ENCODE data around the gene NR5A1. TPM values are rescaled to one million over a fixed set of nuclear protein-coding genes. Genes with fewer than 3 reads are reported as not detected.

Gene NR5A1
- total RNA-seq, 4 donors from 2014 or later: not detected

DNA sequence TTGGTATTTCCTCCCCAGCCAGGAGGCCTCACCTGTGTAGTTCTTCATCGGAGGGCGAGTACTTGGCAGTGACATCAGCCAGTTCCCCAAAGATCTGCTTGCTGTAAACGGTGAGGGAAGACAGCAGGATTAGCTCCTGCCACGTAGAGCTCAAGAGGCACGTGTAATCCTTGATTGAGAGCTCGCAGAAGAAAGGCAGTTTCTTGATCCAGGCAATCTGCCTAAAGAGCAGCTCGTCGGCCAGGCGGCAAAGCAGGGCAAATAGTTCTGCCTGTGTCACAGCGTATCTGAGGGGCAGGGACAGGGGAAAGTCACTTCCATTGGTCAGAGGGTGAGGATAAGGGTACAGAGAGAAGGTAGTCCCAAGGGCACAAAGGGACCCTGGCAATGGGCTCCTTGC is 28.6 kb upstream of the NR5A1 start:
- Histone ChIP-seq H3K9me3 (no peaks in the 10 kb centered on the region), H3K27ac (no peak overlapping the region), H3K4me3 (no peak overlapping the region), H3K27me3 (no peaks in the 10 kb centered on the region), H3K36me3 (no peaks in the 10 kb centered on the region), H3K4me1 (peaks cover 5% of the 10 kb centered on the region)
- TF ChIP-seq, protein P1, sequence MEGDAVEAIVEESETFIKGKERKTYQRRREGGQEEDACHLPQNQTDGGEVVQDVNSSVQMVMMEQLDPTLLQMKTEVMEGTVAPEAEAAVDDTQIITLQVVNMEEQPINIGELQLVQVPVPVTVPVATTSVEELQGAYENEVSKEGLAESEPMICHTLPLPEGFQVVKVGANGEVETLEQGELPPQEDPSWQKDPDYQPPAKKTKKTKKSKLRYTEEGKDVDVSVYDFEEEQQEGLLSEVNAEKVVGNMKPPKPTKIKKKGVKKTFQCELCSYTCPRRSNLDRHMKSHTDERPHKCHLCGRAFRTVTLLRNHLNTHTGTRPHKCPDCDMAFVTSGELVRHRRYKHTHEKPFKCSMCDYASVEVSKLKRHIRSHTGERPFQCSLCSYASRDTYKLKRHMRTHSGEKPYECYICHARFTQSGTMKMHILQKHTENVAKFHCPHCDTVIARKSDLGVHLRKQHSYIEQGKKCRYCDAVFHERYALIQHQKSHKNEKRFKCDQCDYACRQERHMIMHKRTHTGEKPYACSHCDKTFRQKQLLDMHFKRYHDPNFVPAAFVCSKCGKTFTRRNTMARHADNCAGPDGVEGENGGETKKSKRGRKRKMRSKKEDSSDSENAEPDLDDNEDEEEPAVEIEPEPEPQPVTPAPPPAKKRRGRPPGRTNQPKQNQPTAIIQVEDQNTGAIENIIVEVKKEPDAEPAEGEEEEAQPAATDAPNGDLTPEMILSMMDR (IDR thresholded peaks at IDR 0.05): no peak
- TF ChIP-seq EP300 (IDR thresholded peaks at IDR 0.05) (no peak), POLR2AphosphoS5 (IDR thresholded peaks at IDR 0.05) (no peak), POLR2A (IDR thresholded peaks at IDR 0.05) (no peak)
- 95% methylated on average over 10 of the region's 10 CpGs for WGBS
- DNase-seq (ENCODE audit: low spot score in 2 of 2): no peak

DNA sequence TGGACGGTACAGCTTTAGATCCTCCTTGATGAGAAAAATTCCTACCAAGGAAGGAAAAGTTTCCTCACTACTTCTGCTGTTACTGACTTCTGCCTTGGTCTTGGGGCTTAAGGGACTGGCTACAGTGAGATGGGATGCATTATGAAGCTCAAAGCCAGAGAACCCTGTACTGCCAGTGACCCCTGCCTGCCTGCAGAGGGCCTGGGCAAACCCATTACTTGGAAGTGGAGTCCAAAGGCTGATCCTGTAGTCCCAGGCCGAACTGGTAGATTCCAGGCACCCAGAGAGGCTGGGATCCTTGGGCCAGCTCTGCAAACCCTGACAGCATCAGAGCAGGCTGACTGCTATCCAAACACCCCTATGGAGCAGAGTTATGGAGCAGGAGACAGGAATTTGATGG is 25.7 kb upstream of the NR5A1 start:
- TF ChIP-seq POLR2A (IDR thresholded peaks at IDR 0.05): no peak
- TF ChIP-seq, protein P1 (IDR thresholded peaks at IDR 0.05): no peak
- TF ChIP-seq EP300 (IDR thresholded peaks at IDR 0.05): no peak
- no peak for TF ChIP-seq POLR2AphosphoS5 (IDR thresholded peaks at IDR 0.05)
- H3K27me3 ChIP-seq: no peaks in the 10 kb centered on the region
- DNase-seq (ENCODE audit: low spot score in 2 of 2): no peak
- no peak overlapping the region for H3K27ac ChIP-seq
- WGBS: 85% methylated on average over 2 of the region's 2 CpGs
- no peaks in the 10 kb centered on the region for H3K36me3 ChIP-seq
- no peak overlapping the region for H3K4me3 ChIP-seq
- H3K4me1 ChIP-seq: peaks cover 5% of the 10 kb centered on the region
- no peaks in the 10 kb centered on the region for H3K9me3 ChIP-seq

DNA sequence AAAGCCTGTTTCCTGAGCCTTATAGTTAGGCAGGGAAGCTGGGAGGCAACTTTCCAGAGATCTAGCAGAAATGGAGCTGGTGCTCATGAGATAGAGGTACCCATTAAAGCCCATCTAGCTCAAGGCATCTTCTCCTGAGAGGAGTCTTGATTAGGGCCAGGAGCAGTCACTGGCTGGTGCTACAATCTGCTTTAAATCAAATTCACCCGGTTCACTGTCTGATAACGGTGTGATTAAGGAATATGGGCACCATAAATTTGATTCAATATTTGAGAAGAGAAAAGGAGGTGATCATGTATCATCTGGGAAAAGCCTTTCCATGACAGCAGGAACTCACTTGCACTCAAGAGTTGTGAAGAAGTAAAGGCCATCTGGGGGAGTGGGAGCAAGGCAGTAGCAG is 23.9 kb upstream of the NR5A1 start:
- H3K27ac ChIP-seq: no peak overlapping the region
- peaks cover 5% of the 10 kb centered on the region for H3K36me3 ChIP-seq
- 87% methylated on average over 2 of the region's 2 CpGs for WGBS
- no peaks in the 10 kb centered on the region for H3K27me3 ChIP-seq
- H3K9me3 ChIP-seq: no peaks in the 10 kb centered on the region
- no peak for DNase-seq (ENCODE audit: low spot score in 2 of 2)
- TF ChIP-seq, protein P1 (IDR thresholded peaks at IDR 0.05): no peak
- TF ChIP-seq POLR2A (IDR thresholded peaks at IDR 0.05): no peak
- no peaks in the 10 kb centered on the region for H3K4me1 ChIP-seq
- no peak overlapping the region for H3K4me3 ChIP-seq

DNA sequence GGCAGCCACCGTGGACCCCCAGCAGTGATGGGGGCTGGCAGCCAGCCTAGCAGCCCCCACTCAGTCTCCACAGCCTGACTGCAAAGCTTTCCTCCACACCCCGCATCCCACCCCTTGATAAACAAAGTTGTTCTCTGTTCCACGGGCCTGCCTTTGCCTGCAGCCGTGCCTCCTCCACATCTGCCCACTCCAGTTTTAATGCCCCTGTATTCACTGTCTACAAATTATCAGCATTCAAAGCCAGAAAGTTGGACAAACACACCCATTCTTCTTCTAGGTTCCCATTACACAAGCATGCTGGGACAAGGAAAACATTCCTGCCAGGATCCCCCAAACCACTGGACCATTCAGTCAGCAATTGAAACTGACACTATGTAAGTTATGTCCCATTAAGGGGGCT is 23.0 kb upstream of the NR5A1 start:
- no peaks in the 10 kb centered on the region for H3K4me1 ChIP-seq
- TF ChIP-seq POLR2AphosphoS5 (IDR thresholded peaks at IDR 0.05) (no peak), POLR2A (IDR thresholded peaks at IDR 0.05) (no peak)
- TF ChIP-seq, protein P1 (IDR thresholded peaks at IDR 0.05): no peak
- no peaks in the 10 kb centered on the region for H3K27me3 ChIP-seq
- H3K36me3 ChIP-seq: peaks cover 7% of the 10 kb centered on the region
- H3K27ac ChIP-seq: no peak overlapping the region
- DNase-seq (ENCODE audit: low spot score in 2 of 2): no peak
- WGBS: 77% methylated on average over 4 of the region's 4 CpGs
- H3K4me3 ChIP-seq: no peak overlapping the region
- no peaks in the 10 kb centered on the region for H3K9me3 ChIP-seq

DNA sequence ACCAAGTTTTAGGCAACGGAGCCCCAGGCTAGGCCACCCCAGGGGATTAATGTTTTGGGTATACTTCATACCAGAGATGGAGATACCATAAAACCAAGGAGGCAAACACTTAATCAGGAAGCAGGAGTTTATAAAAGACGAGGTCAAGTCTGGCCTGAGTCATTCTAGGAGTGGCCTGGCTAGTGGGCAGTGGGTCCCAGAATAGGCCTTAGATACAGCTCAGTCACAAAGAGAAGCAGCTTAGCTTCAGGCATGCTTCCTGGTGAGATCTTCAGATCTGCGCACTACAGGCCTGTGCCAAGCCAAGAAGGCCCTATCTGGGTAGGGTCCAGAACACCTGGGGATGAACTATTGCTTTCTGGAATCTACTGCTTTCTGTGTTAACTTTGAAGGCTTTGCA is 20.6 kb upstream of the NR5A1 start:
- H3K27me3 ChIP-seq: no peaks in the 10 kb centered on the region
- DNase-seq (ENCODE audit: low spot score in 2 of 2): no peak
- 86% methylated on average over 3 of the region's 3 CpGs for WGBS
- H3K4me1 ChIP-seq: no peaks in the 10 kb centered on the region
- no peaks in the 10 kb centered on the region for H3K9me3 ChIP-seq
- no peak overlapping the region for H3K27ac ChIP-seq
- H3K36me3 ChIP-seq: peaks cover 7% of the 10 kb centered on the region
- TF ChIP-seq POLR2AphosphoS5 (IDR thresholded peaks at IDR 0.05) (no peak), POLR2A (IDR thresholded peaks at IDR 0.05) (no peak), EP300 (IDR thresholded peaks at IDR 0.05) (no peak)
- TF ChIP-seq, protein P1 (IDR thresholded peaks at IDR 0.05): no peak
- no peak overlapping the region for H3K4me3 ChIP-seq

Measured in suprapubic skin (tissue), 4 donors.